Progenitor cell of endocrine pancreas (in vitro differentiated cells): ENCODE results near the gene TMEM8B. TPM values are rescaled to one million over a fixed set of nuclear protein-coding genes. Genes with fewer than 3 reads are reported as not detected.

ENCODE experiments used
- DNase-seq: peaks from one replicate; pipeline ENCODE4 v3.0.0; 2021; ENCODE audit warnings: low spot score; ENCODE audit not compliant: unreplicated experiment
- H3K27ac Mint-ChIP-seq: 2 replicates; pipeline ENCODE4 v1.8.0; 2021; ENCODE audit warnings: mild to moderate bottlenecking, moderate library complexity, mixed read lengths
- H3K27me3 Mint-ChIP-seq: 2 replicates; pipeline ENCODE4 v1.8.0; 2021; ENCODE audit warnings: mixed read lengths
- H3K36me3 Mint-ChIP-seq: 2 replicates; pipeline ENCODE4 v1.8.0; 2022; ENCODE audit warnings: mixed read lengths; ENCODE audit not compliant: insufficient read depth
- H3K4me1 Mint-ChIP-seq: 2 replicates; pipeline ENCODE4 v1.8.0; 2021; ENCODE audit warnings: low read depth, mixed read lengths
- H3K4me3 Mint-ChIP-seq: 2 replicates; pipeline ENCODE4 v1.8.0; 2021; ENCODE audit warnings: low read depth, mild to moderate bottlenecking, moderate library complexity, mixed read lengths
- H3K9me3 Mint-ChIP-seq: 2 replicates; pipeline ENCODE4 v1.8.0; 2021; ENCODE audit warnings: low read depth, mixed read lengths
- CTCF ChIP-seq: fragments of 200-600 bp; sonication (generic); IDR thresholded peaks from one replicate; pipeline ENCODE4 v1.5.0; 2021; ENCODE audit warnings: antibody characterized with exemption, mild to moderate bottlenecking; ENCODE audit not compliant: unreplicated experiment
- total RNA-seq: library from RNA; stranded (reverse); gene quantifications from 2 replicates; pipeline ENCODE4 v1.2.1, GENCODE V29; 2021

Gene TMEM8B
- total RNA-seq, 1 donor from 2014 or later, result 24.1 TPM

- no peak overlapping the region for H3K27ac Mint-ChIP-seq
Observed at GRCh38 chr9:35861161-35861897, 32.3 kb downstream of the TMEM8B start.

GRCh38 chr9:35862328-35862727 is 33.3 kb downstream of the TMEM8B start:
- Mint-ChIP-seq H3K4me1 (peaks cover 3% of the 10 kb centered on the region), H3K36me3 (peaks cover 2% of the 10 kb centered on the region), H3K9me3 (no peaks in the 10 kb centered on the region), H3K4me3 (no peak overlapping the region), H3K27ac (no peak overlapping the region), H3K27me3 (peaks cover 46% of the 10 kb centered on the region)
- TF ChIP-seq CTCF, result no peak
- no peak for DNase-seq

More at GRCh38 chr9:35861161-35861897, 32.3 kb downstream of the TMEM8B start:
- Mint-ChIP-seq H3K9me3 (no peaks in the 10 kb centered on the region), H3K4me3 (no peak overlapping the region), H3K4me1 (peaks cover 3% of the 10 kb centered on the region), H3K27me3 (peaks cover 49% of the 10 kb centered on the region), H3K36me3 (peaks cover 2% of the 10 kb centered on the region)
- no peak for DNase-seq
- TF ChIP-seq CTCF, result no peak

GRCh38 chr9:35863583-35863982 is 34.6 kb downstream of the TMEM8B start:
- no peak for TF ChIP-seq CTCF
- H3K27me3 Mint-ChIP-seq, result peaks cover 45% of the 10 kb centered on the region
- H3K36me3 Mint-ChIP-seq, result peaks cover under 1% of the 10 kb centered on the region
- H3K4me1 Mint-ChIP-seq, result peaks cover 3% of the 10 kb centered on the region
- H3K27ac Mint-ChIP-seq, result no peak overlapping the region
- no peak overlapping the region for H3K4me3 Mint-ChIP-seq
- no peak for DNase-seq
- H3K9me3 Mint-ChIP-seq, result no peaks in the 10 kb centered on the region

- TF ChIP-seq CTCF, result no peak
- no peak for DNase-seq
- Mint-ChIP-seq H3K4me1 (peaks cover 3% of the 10 kb centered on the region), H3K9me3 (no peaks in the 10 kb centered on the region), H3K36me3 (no peaks in the 10 kb centered on the region), H3K4me3 (no peak overlapping the region), H3K27me3 (peaks cover 39% of the 10 kb centered on the region), H3K27ac (no peak overlapping the region)
Observed at GRCh38 chr9:35864695-35865255, 35.7 kb downstream of the TMEM8B start.

GRCh38 chr9:35867538-35867937 is 38.5 kb downstream of the TMEM8B start:
- Mint-ChIP-seq H3K4me1 (peaks cover 3% of the 10 kb centered on the region), H3K9me3 (no peaks in the 10 kb centered on the region), H3K36me3 (no peaks in the 10 kb centered on the region), H3K27ac (no peak overlapping the region), H3K4me3 (no peak overlapping the region), H3K27me3 (peaks cover 15% of the 10 kb centered on the region)
- no peak for DNase-seq
- TF ChIP-seq CTCF, result no peak
